GM23338 (cell line): ENCODE measurements around the gene ASS1. TPM values are rescaled to one million over a fixed set of nuclear protein-coding genes. Genes with fewer than 3 reads are reported as not detected.

Experiments
- ATAC-seq: fragments of 200-7000 bp; cut with Tn5 transposase; 3 replicates; pipeline ENCODE4 v1.9.1; 2020
- DNase-seq: peaks from one replicate; pipeline ENCODE4 v3.0.0-alpha.2; 2015; ENCODE audit warnings: low spot score
- H2AFZ ChIP-seq: fragments of 200-600 bp; sonication (generic); 2 replicates; pipeline ENCODE4 v1.8.0; 2016; ENCODE audit warnings: antibody characterized with exemption, mild to moderate bottlenecking, moderate library complexity
- H3F3A ChIP-seq: fragments of 200-600 bp; sonication (generic); replicated peaks from 2 replicates; pipeline ENCODE4 v1.8.0; 2017; ENCODE audit warnings: antibody characterized with exemption, mixed run types, low read depth
- H3K27ac ChIP-seq: fragments of 200-600 bp; sonication (generic); 2 replicates; pipeline ENCODE4 v1.6.1; 2016; ENCODE audit warnings: low read depth
- H3K27me3 ChIP-seq: fragments of 200-600 bp; sonication (generic); 2 replicates; pipeline ENCODE4 v1.8.0; 2016; ENCODE audit warnings: mild to moderate bottlenecking, mixed run types, moderate library complexity; ENCODE audit not compliant: insufficient read depth
- H3K36me3 ChIP-seq: fragments of 200-600 bp; sonication (generic); 2 replicates; pipeline ENCODE4 v1.8.0; 2016; ENCODE audit warnings: mild to moderate bottlenecking; ENCODE audit not compliant: insufficient read depth
- H3K4me1 ChIP-seq: fragments of 200-600 bp; sonication (generic); 2 replicates; pipeline ENCODE4 v1.8.0; 2016; ENCODE audit warnings: mild to moderate bottlenecking, moderate library complexity; ENCODE audit not compliant: insufficient read depth
- H3K4me2 ChIP-seq: fragments of 200-600 bp; sonication (generic); 2 replicates; pipeline ENCODE4 v1.7.1; 2017; ENCODE audit warnings: mixed run types
- H3K4me3 ChIP-seq: fragments of 200-600 bp; sonication (generic); 2 replicates; pipeline ENCODE4 v1.6.1; 2016; ENCODE audit warnings: mixed run types
- H3K79me2 ChIP-seq: fragments of 200-600 bp; sonication (generic); replicated peaks from 2 replicates; pipeline ENCODE4 v1.8.0; 2017; ENCODE audit warnings: mild to moderate bottlenecking; ENCODE audit not compliant: insufficient read depth
- H3K9me2 ChIP-seq: fragments of 200-600 bp; sonication (generic); 2 replicates; pipeline ENCODE4 v1.8.0; 2017; ENCODE audit not compliant: insufficient read depth
- H4K20me1 ChIP-seq: fragments of 200-600 bp; sonication (generic); replicated peaks from 2 replicates; pipeline ENCODE4 v1.8.0; 2017; ENCODE audit warnings: mild to moderate bottlenecking; ENCODE audit not compliant: insufficient read depth
- H3K27ac Mint-ChIP-seq: 2 replicates; pipeline ENCODE4 v1.8.0; 2020; ENCODE audit warnings: inconsistent platforms, mild to moderate bottlenecking, moderate library complexity, mixed read lengths
- H3K27me3 Mint-ChIP-seq: 3 replicates; pipeline ENCODE4 v1.8.0; 2022; ENCODE audit warnings: low read depth, mild to moderate bottlenecking, moderate library complexity, mixed read lengths, inconsistent platforms; ENCODE audit not compliant: insufficient read depth, poor library complexity
- H3K36me3 Mint-ChIP-seq: 3 replicates; pipeline ENCODE4 v1.8.0; 2021; ENCODE audit warnings: low read depth, mild to moderate bottlenecking, inconsistent platforms, moderate library complexity, mixed read lengths
- H3K4me1 Mint-ChIP-seq: 3 replicates; pipeline ENCODE4 v1.8.0; 2020; ENCODE audit warnings: mild to moderate bottlenecking, inconsistent platforms, mixed read lengths
- H3K4me3 Mint-ChIP-seq: 3 replicates; pipeline ENCODE4 v1.8.0; 2021; ENCODE audit warnings: moderate library complexity, mild to moderate bottlenecking, inconsistent platforms, mixed read lengths
- H3K9me3 Mint-ChIP-seq: 3 replicates; pipeline ENCODE4 v1.8.0; 2020; ENCODE audit warnings: moderate library complexity, mild to moderate bottlenecking, inconsistent platforms, mixed read lengths
- CREB1 ChIP-seq: fragments of 250-450 bp; sonication (Bioruptor Pico); IDR thresholded peaks from 2 replicates; pipeline ENCODE4 v1.5.0; 2020; ENCODE audit warnings: low read depth, mild to moderate bottlenecking, moderate library complexity
- CTCF ChIP-seq, 2 experiments: fragments of 200-600 bp in 1 of 2; sonication (generic) in 1 of 2; conservative IDR thresholded peaks; 2 replicates each; pipeline versions ENCODE4 v1.5.1 to v1.6.1; 2016 to 2017; ENCODE audit warnings: antibody characterized with exemption in 2 of 2, low read depth in 2 of 2, mild to moderate bottlenecking in 2 of 2, moderate library complexity in 1 of 2
- EZH2phosphoT487 ChIP-seq: fragments of 200-600 bp; sonication (generic); IDR thresholded peaks from one replicate; pipeline ENCODE4 v1.8.1; 2018; ENCODE audit warnings: antibody characterized with exemption; ENCODE audit not compliant: unreplicated experiment
- JUNB ChIP-seq: IDR thresholded peaks from one replicate; pipeline ENCODE4 v1.6.1; 2016; ENCODE audit warnings: antibody characterized with exemption; ENCODE audit not compliant: unreplicated experiment
- POLR2AphosphoS5 ChIP-seq: IDR thresholded peaks from 2 replicates; pipeline ENCODE4 v1.6.1; 2016; ENCODE audit warnings: antibody characterized with exemption, low read depth
- STAT1 ChIP-seq: IDR thresholded peaks from one replicate; pipeline ENCODE4 v1.6.1; 2016; ENCODE audit warnings: antibody characterized with exemption; ENCODE audit not compliant: unreplicated experiment
- ZNF114 ChIP-seq: fragments of 250-450 bp; sonication (Bioruptor Pico); IDR thresholded peaks from 2 replicates; pipeline ENCODE4 v1.5.0; 2020; ENCODE audit warnings: mild to moderate bottlenecking, moderate library complexity
- ZNF331 ChIP-seq: fragments of 250-450 bp; sonication (Bioruptor Pico); IDR thresholded peaks from 2 replicates; pipeline ENCODE4 v1.5.0; 2020; ENCODE audit warnings: low read depth, mild to moderate bottlenecking, moderate library complexity
- ZNF462 ChIP-seq: fragments of 250-450 bp; sonication (Bioruptor Pico); IDR thresholded peaks from 2 replicates; pipeline ENCODE4 v1.5.0; 2020; ENCODE audit warnings: mild to moderate bottlenecking, moderate library complexity
- polyA plus RNA-seq: library from polyadenylated mRNA; unstranded; fragments of >200 nt; fragmentation: Nextera tagmentation; extraction: Ambion mirVana; gene quantifications from 2 replicates; pipeline ENCODE4 v1.2.1, GENCODE V29; 2016
- total RNA-seq: library from RNA; depleted of rRNA; stranded (reverse); fragments of >200 nt; shearing (Covaris generic); gene quantifications from 2 replicates; pipeline ENCODE4 v1.2.3, GENCODE V29; 2014
- TF ChIP-seq, protein P1 (sequence below): IDR thresholded peaks from 2 replicates; pipeline ENCODE4 v1.6.1; 2016; ENCODE audit warnings: antibody characterized with exemption

ASS1 gene
- total and polyA plus RNA-seq, 2 experiments from 2014 or later: 65.8 to 103 TPM

- no peaks in the 10 kb centered on the region for H3K9me2 ChIP-seq
- TF ChIP-seq, protein P1, sequence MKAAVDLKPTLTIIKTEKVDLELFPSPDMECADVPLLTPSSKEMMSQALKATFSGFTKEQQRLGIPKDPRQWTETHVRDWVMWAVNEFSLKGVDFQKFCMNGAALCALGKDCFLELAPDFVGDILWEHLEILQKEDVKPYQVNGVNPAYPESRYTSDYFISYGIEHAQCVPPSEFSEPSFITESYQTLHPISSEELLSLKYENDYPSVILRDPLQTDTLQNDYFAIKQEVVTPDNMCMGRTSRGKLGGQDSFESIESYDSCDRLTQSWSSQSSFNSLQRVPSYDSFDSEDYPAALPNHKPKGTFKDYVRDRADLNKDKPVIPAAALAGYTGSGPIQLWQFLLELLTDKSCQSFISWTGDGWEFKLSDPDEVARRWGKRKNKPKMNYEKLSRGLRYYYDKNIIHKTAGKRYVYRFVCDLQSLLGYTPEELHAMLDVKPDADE: no peak
- TF ChIP-seq CTCF (conservative IDR thresholded peaks at IDR 0.05; ENCODE audit: low read depth in 2 of 2): no peak
- no peak for TF ChIP-seq STAT1
- no peak for TF ChIP-seq CREB1 (CRISPR knock-in tag)
- TF ChIP-seq POLR2AphosphoS5: no peak
- TF ChIP-seq ZNF114 (CRISPR knock-in tag): no peak
- no peak for TF ChIP-seq JUNB
- no peak for TF ChIP-seq ZNF462 (CRISPR knock-in tag)
- TF ChIP-seq EZH2phosphoT487: no peak
- no peak for TF ChIP-seq ZNF331 (CRISPR knock-in tag)
- H3K27ac ChIP-seq: no peak overlapping the region
- no peaks in the 10 kb centered on the region for H3K9me3 Mint-ChIP-seq
- H3K4me2 ChIP-seq: no peak overlapping the region
- H3K27me3 ChIP-seq: no peaks in the 10 kb centered on the region
- H3K36me3 ChIP-seq: no peaks in the 10 kb centered on the region
- no peaks in the 10 kb centered on the region for H3K4me1 Mint-ChIP-seq
- H3K36me3 Mint-ChIP-seq: peaks cover 2% of the 10 kb centered on the region; the same call in 2 of the 3 replicates
- no peak overlapping the region for H3K4me3 ChIP-seq
- H3K79me2 ChIP-seq: no peaks in the 10 kb centered on the region
- no peaks in the 10 kb centered on the region for H3F3A ChIP-seq
- no peaks in the 10 kb centered on the region for H3K4me1 ChIP-seq
- no peak for ATAC-seq
- peak overlapping the region; percentile 58; the same call in 1 of the 2 replicates for H3K27ac Mint-ChIP-seq
- peaks cover 3% of the 10 kb centered on the region for H3K27me3 Mint-ChIP-seq
- H2AFZ ChIP-seq: no peak overlapping the region
- no peaks in the 10 kb centered on the region for H4K20me1 ChIP-seq
- no peak for DNase-seq
- H3K4me3 Mint-ChIP-seq: no peak overlapping the region
Measured at GRCh38 chr9:130402645-130403440, 41.9 kb upstream of the ASS1 start.
